ENCODE results near the gene CXADR.

CXADR gene

DNA sequence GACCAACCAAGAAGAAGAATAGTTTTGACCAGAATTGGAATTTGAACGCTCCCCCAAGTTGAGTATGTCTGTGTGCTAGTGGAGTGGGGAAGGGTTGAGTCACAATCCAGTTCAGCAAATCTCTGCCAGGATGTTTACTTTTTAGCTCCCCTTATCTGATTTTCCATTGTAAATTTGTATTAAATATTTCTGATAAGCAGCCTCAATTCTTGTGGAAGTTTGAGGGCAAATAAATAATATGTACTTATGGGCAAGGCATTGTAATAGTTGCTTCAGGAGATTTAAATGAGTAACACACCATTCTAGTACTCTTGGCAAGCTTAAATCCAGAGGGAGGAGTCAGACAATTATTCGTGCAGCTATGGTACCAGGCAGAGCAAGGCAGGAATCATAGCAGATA, 14.4 kb downstream of the CXADR start:
- DNase-seq (ENCODE audit: low read depth) = no peak
- no peak overlapping the region for H3K4me3 ChIP-seq (ENCODE audit: low read length)
- no peaks in the 10 kb centered on the region for H3K9me3 ChIP-seq (ENCODE audit: control insufficient read depth, low read length)
- H3K36me3 ChIP-seq (ENCODE audit: control insufficient read depth, insufficient read depth, low read length, severe bottlenecking) = no peaks in the 10 kb centered on the region
- no peaks in the 10 kb centered on the region for H3K4me1 ChIP-seq (ENCODE audit: control insufficient read depth, insufficient read depth, low read length)
- peaks cover 3% of the 10 kb centered on the region for H3K27me3 ChIP-seq (replicated peaks; ENCODE audit: control insufficient read depth, insufficient read depth, low read length)
- no peak overlapping the region for H3K9ac ChIP-seq (ENCODE audit: low read length)

DNA sequence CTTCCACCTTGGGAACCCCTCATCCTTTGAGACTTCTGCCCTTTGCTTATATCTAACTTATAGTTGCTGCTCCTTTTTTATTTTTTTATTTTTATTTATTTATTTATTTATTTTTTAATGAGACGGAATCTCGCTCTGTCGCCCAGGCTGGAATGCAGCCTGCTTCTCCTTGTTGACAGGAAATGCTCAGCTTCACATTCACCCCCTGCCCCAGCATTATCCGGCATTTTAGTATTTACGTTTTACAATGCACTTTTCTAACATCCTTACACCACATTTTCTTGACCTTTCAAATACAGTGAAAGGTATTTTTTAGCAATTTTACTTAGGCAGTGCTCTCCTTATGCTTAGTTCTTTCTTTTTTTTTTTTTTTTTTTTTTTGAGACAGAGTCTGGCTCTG, 14.9 kb downstream of the CXADR start:
- Histone ChIP-seq H3K4me3 (ENCODE audit: low read length) (no peak overlapping the region), H3K9me3 (ENCODE audit: control insufficient read depth, low read length) (no peaks in the 10 kb centered on the region), H3K9ac (ENCODE audit: low read length) (no peak overlapping the region), H3K36me3 (ENCODE audit: control insufficient read depth, insufficient read depth, low read length, severe bottlenecking) (no peaks in the 10 kb centered on the region), H3K27me3 (replicated peaks; ENCODE audit: control insufficient read depth, insufficient read depth, low read length) (peaks cover 3% of the 10 kb centered on the region), H3K4me1 (ENCODE audit: control insufficient read depth, insufficient read depth, low read length) (no peaks in the 10 kb centered on the region)
- DNase-seq (ENCODE audit: low read depth) = no peak

DNA sequence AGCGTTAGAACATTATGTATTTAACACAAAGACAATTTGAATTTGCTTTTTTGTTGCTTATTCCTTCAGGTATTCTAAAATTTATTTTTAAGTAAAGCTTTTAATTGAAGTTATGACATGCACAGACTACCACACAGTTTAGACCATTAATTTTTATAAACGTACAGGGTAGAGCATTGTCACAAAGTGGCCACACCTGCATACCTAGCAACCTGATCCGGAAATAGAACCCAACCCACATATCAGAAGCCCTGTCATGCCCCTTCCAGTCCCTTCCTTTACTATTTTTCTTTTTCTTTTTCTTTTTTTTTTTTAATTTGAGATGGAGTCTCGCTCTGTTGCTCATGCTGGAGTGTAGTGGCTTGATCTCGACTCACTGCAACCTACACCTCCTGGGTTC, 16.8 kb downstream of the CXADR start:
- DNase-seq (ENCODE audit: low read depth) = no peak
- Histone ChIP-seq H3K27me3 (replicated peaks; ENCODE audit: control insufficient read depth, insufficient read depth, low read length) (peaks cover 3% of the 10 kb centered on the region), H3K36me3 (ENCODE audit: control insufficient read depth, insufficient read depth, low read length, severe bottlenecking) (no peaks in the 10 kb centered on the region), H3K9ac (ENCODE audit: low read length) (no peak overlapping the region), H3K4me3 (ENCODE audit: low read length) (no peak overlapping the region), H3K4me1 (ENCODE audit: control insufficient read depth, insufficient read depth, low read length) (no peaks in the 10 kb centered on the region), H3K9me3 (ENCODE audit: control insufficient read depth, low read length) (no peaks in the 10 kb centered on the region)

DNA sequence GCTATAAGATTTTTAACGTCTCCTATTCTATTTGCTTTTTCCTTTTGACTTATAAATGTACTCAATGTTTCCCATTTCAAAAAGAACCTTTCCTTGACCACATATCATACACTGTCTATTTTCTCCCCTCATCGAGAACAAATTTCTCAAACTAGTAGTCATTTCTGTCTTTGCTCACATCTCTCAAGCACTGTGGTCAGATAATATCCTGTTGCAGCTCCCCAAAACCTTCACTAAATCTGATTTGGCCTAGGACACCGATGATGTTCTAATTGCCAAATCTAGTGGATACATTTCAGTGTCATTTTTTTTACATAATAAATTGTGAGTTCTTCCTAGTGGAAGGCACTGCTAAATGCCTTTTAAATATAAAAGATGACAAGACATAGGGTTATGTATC, 19.4 kb downstream of the CXADR start:
- H3K4me3 ChIP-seq (ENCODE audit: low read length) = no peak overlapping the region
- H3K36me3 ChIP-seq (ENCODE audit: control insufficient read depth, insufficient read depth, low read length, severe bottlenecking) = no peaks in the 10 kb centered on the region
- H3K4me1 ChIP-seq (ENCODE audit: control insufficient read depth, insufficient read depth, low read length) = peaks cover 4% of the 10 kb centered on the region
- H3K27me3 ChIP-seq (replicated peaks; ENCODE audit: control insufficient read depth, insufficient read depth, low read length) = peaks cover 4% of the 10 kb centered on the region
- H3K9me3 ChIP-seq (ENCODE audit: control insufficient read depth, low read length) = no peaks in the 10 kb centered on the region
- no peak overlapping the region for H3K9ac ChIP-seq (ENCODE audit: low read length)
- no peak for DNase-seq (ENCODE audit: low read depth)

DNA sequence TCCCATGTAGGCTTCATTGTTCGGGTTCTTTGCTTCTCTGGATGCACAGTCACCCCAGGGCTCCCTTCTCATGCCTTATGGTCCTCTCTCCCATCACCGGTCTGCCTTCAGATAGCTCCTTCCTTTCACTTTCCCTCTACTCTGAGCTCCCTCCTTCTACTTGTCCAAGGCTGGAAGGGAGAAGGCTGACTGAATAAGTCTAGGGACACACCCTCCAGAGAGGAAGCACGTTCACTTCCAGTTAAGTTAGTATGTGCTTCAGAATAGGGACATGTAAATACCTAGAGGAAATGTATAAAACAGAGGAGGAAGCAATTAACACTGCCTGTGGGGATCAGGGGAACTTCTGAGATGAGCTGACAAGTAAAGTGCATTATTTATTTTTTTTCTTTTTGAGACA, 23.5 kb downstream of the CXADR start:
- DNase-seq (ENCODE audit: low read depth) = no peak
- H3K36me3 ChIP-seq (ENCODE audit: control insufficient read depth, insufficient read depth, low read length, severe bottlenecking) = no peaks in the 10 kb centered on the region
- no peak overlapping the region for H3K9ac ChIP-seq (ENCODE audit: low read length)
- no peak overlapping the region for H3K4me3 ChIP-seq (ENCODE audit: low read length)
- peaks cover 9% of the 10 kb centered on the region for H3K4me1 ChIP-seq (ENCODE audit: control insufficient read depth, insufficient read depth, low read length)
- no peaks in the 10 kb centered on the region for H3K9me3 ChIP-seq (ENCODE audit: control insufficient read depth, low read length)
- H3K27me3 ChIP-seq (replicated peaks; ENCODE audit: control insufficient read depth, insufficient read depth, low read length) = peaks cover 4% of the 10 kb centered on the region

DNA sequence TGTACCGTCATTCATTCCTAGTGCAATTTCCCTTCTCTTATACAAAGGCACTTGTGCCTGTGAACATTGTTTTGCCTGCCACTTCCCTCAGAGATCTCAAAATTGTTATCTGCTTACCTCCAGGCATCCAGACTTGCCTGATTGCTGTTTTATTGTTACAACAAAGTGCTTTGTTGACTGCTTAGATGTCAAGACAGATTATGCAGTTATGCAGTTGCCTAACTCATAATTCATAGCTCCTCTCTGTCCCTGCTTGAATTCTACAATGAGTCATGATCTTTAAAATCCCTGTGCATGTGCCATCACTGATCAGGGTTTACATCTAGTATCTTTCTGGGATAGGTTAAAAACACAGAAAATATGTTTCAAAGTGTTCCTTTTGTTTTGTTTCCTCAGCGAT, 24.5 kb downstream of the CXADR start:
- H3K9ac ChIP-seq (ENCODE audit: low read length) = no peak overlapping the region
- no peak overlapping the region for H3K4me3 ChIP-seq (ENCODE audit: low read length)
- H3K4me1 ChIP-seq (ENCODE audit: control insufficient read depth, insufficient read depth, low read length) = peaks cover 9% of the 10 kb centered on the region
- H3K27me3 ChIP-seq (replicated peaks; ENCODE audit: control insufficient read depth, insufficient read depth, low read length) = peaks cover 4% of the 10 kb centered on the region
- DNase-seq (ENCODE audit: low read depth) = peak; percentile 23
- H3K9me3 ChIP-seq (ENCODE audit: control insufficient read depth, low read length) = no peaks in the 10 kb centered on the region
- H3K36me3 ChIP-seq (ENCODE audit: control insufficient read depth, insufficient read depth, low read length, severe bottlenecking) = no peaks in the 10 kb centered on the region

DNA sequence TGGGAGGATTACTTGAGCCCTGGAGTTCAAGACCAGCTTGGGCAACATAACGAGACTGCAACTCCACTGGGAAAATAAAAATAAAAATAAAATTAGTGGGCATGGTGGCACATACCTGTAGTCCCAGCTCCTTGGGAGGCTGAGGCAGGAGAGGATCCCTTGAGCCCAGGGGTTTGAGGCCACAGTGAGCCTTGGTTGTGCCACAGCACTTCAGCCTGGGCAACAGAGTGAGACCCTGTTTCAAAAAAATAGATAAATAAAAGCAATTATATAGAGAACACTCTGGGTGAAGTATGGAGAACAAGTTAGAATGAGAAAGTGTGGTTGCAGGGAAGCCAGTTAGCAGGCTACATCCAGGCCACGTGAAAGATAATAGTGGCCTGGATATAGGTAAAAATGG, 25.7 kb downstream of the CXADR start:
- no peaks in the 10 kb centered on the region for H3K36me3 ChIP-seq (ENCODE audit: control insufficient read depth, insufficient read depth, low read length, severe bottlenecking)
- H3K4me1 ChIP-seq (ENCODE audit: control insufficient read depth, insufficient read depth, low read length) = peaks cover 14% of the 10 kb centered on the region
- H3K9ac ChIP-seq (ENCODE audit: low read length) = no peak overlapping the region
- no peak overlapping the region for H3K4me3 ChIP-seq (ENCODE audit: low read length)
- H3K9me3 ChIP-seq (ENCODE audit: control insufficient read depth, low read length) = no peaks in the 10 kb centered on the region
- no peak for DNase-seq (ENCODE audit: low read depth)
- H3K27me3 ChIP-seq (replicated peaks; ENCODE audit: control insufficient read depth, insufficient read depth, low read length) = peaks cover 4% of the 10 kb centered on the region

DNA sequence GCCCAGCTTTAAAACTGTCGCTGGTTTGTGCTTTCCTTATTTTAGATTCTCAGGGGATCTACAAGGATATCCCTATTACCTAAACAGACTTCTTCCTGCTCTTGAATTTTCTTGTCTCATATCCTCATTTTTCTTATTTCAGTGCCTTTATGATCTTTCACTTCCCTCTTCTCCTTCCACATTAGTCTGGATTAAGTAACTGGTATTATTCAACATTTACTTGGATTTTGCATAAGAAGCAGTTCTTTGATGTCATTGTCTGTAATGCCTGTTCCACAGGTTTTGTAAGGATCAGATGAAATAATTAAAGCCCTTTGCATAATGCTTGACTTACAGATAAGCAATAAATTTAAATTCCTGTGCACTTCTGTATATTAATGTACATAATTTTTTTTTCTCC, 26.5 kb downstream of the CXADR start:
- Histone ChIP-seq H3K9ac (ENCODE audit: low read length) (no peak overlapping the region), H3K36me3 (ENCODE audit: control insufficient read depth, insufficient read depth, low read length, severe bottlenecking) (no peaks in the 10 kb centered on the region), H3K4me3 (ENCODE audit: low read length) (no peak overlapping the region), H3K27me3 (replicated peaks; ENCODE audit: control insufficient read depth, insufficient read depth, low read length) (peaks cover 4% of the 10 kb centered on the region), H3K9me3 (ENCODE audit: control insufficient read depth, low read length) (no peaks in the 10 kb centered on the region), H3K4me1 (ENCODE audit: control insufficient read depth, insufficient read depth, low read length) (peaks cover 14% of the 10 kb centered on the region)
- DNase-seq (ENCODE audit: low read depth) = no peak

DNA sequence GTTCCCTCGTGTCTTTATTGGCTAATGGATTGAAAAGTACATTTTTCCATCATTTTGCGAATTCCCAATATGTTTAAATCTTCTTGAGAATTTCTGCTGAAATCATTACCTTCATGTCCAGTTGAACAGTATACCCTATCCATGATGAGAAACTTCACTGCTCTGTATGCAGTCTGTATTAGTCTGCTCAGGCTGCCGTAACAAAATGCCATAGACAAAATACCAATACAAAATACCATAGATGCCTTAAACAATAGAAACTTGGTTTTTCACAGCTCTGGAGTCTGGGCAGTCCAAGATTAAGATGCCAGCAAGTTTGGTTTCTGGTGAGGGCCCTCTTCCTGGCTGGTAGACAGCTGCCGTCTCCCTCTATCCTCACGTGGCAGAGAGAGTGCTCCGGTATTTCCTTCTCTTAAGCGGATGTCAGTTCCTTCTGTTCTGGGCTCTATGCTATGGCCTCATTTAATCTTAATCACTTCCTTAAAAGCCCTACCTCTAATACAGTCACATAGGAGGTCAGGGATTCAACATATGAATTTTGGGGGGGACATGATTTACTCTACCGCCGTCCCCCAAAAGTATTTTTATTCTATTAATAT, 27.0 kb downstream of the CXADR start:
- peaks cover 4% of the 10 kb centered on the region for H3K27me3 ChIP-seq (replicated peaks; ENCODE audit: control insufficient read depth, insufficient read depth, low read length)
- H3K4me1 ChIP-seq (ENCODE audit: control insufficient read depth, insufficient read depth, low read length) = peaks cover 14% of the 10 kb centered on the region
- H3K9me3 ChIP-seq (ENCODE audit: control insufficient read depth, low read length) = no peaks in the 10 kb centered on the region
- H3K9ac ChIP-seq (ENCODE audit: low read length) = no peak overlapping the region
- no peak overlapping the region for H3K4me3 ChIP-seq (ENCODE audit: low read length)
- H3K36me3 ChIP-seq (ENCODE audit: control insufficient read depth, insufficient read depth, low read length, severe bottlenecking) = no peaks in the 10 kb centered on the region
- no peak for DNase-seq (ENCODE audit: low read depth)

DNA sequence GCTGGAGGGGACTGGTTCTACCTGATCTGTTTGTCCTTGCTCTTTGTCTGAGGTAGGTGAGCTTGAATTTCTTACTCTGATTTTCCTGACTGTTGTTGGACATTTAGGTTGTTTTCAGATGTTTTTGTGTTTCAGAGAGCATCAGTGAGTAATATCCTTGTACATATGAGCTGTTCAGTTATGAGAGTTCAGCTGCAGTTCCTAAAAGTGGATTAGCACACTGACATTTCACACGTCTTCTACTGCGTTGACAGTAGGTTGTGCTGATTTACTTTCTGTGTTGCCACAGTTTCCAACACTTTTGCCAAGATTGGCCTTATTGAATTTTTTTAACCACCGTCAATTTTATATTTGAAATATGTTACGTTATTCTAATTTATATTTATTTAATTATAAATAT, 27.7 kb downstream of the CXADR start:
- Histone ChIP-seq H3K36me3 (ENCODE audit: control insufficient read depth, insufficient read depth, low read length, severe bottlenecking) (no peaks in the 10 kb centered on the region), H3K27me3 (replicated peaks; ENCODE audit: control insufficient read depth, insufficient read depth, low read length) (peaks cover 4% of the 10 kb centered on the region)
- no peak for DNase-seq (ENCODE audit: low read depth)

DNA sequence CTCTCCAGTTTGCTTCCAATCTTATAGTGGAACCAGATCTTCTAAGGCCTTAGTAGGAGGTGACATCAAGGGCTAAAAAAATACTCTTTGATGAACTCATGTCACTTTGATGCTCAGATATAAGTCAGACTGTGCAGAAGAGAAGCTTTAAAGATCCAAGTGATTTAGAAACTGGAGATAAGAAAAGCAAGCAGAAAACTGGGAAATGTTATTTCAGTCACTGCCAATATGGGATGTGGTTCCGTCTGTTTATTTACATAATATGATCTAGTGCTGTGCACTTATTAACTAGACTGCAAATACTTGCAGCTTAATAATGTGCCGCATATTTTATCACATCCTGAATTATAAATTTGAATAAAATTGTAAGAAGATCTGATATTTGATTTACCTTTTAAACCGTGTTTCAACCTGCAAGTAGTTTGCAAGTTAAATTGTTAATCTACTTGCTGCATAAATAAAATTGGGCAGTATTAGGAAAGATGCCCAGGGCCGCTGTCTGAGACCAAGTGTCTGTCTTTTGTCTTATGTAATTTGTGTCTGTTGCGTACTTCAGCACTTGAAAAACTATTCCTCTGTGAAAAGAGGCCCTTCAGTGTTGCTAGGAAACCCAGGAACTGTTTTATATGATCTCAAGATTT, 29.6 kb downstream of the CXADR start:
- Histone ChIP-seq H3K9me3 (ENCODE audit: control insufficient read depth, low read length) (no peaks in the 10 kb centered on the region), H3K9ac (ENCODE audit: low read length) (no peak overlapping the region), H3K36me3 (ENCODE audit: control insufficient read depth, insufficient read depth, low read length, severe bottlenecking) (no peaks in the 10 kb centered on the region), H3K4me3 (ENCODE audit: low read length) (no peak overlapping the region), H3K27me3 (replicated peaks; ENCODE audit: control insufficient read depth, insufficient read depth, low read length) (no peaks in the 10 kb centered on the region), H3K4me1 (ENCODE audit: control insufficient read depth, insufficient read depth, low read length) (peaks cover 7% of the 10 kb centered on the region)
- no peak for DNase-seq (ENCODE audit: low read depth)

More for the DNA sequence above, 27.7 kb downstream of the CXADR start:
- Histone ChIP-seq H3K4me3 (ENCODE audit: low read length) (no peak overlapping the region), H3K9me3 (ENCODE audit: control insufficient read depth, low read length) (no peaks in the 10 kb centered on the region), H3K9ac (ENCODE audit: low read length) (no peak overlapping the region), H3K4me1 (ENCODE audit: control insufficient read depth, insufficient read depth, low read length) (peaks cover 14% of the 10 kb centered on the region)

DNA sequence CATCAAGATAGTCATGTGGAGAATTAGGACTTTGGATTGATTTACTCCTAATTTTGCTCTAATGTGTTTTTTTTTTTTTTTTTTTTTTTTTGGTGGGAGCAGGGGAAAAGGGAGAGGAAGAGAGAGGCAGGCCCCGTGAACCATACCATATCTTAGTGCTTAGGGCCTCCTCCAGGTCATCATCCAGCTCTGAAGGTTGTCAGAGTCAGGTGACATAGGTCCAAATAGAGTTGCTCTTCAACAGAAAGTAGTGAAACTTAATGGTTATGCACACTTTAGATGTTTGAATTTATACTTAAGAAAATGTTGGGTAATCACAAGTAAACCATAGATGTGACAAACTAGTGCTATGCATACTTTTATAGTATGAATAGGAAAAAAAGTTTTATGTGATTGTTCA, 32.2 kb downstream of the CXADR start:
- DNase-seq (ENCODE audit: low read depth) = no peak
- peaks cover 13% of the 10 kb centered on the region for H3K4me1 ChIP-seq (ENCODE audit: control insufficient read depth, insufficient read depth, low read length)
- H3K27me3 ChIP-seq (replicated peaks; ENCODE audit: control insufficient read depth, insufficient read depth, low read length) = no peaks in the 10 kb centered on the region
- no peaks in the 10 kb centered on the region for H3K36me3 ChIP-seq (ENCODE audit: control insufficient read depth, insufficient read depth, low read length, severe bottlenecking)
- H3K4me3 ChIP-seq (ENCODE audit: low read length) = no peak overlapping the region
- H3K9ac ChIP-seq (ENCODE audit: low read length) = no peak overlapping the region
- H3K9me3 ChIP-seq (ENCODE audit: control insufficient read depth, low read length) = no peaks in the 10 kb centered on the region

Measured in adipocyte (in vitro differentiated cells).